Peyer's patch (tissue), 4 donors: ENCODE data around the gene C4A.

ENCODE experiments used
- CTCF ChIP-seq, 6 experiments: fragments of 450-650 bp in 4 of 6; fragments of 200-600 bp in 2 of 6; sonication (generic) in 1 of 6; IDR thresholded peaks; one replicate each; pipeline ENCODE4 v1.5.1; 2017 to 2019; ENCODE audit warnings: antibody characterized with exemption in 6 of 6, mild to moderate bottlenecking in 3 of 6, moderate library complexity in 1 of 6
- POLR2A ChIP-seq, 2 donors: fragments of 450-650 bp; IDR thresholded peaks; one replicate each; pipeline ENCODE4 v1.5.1; 2017; ENCODE audit warnings: antibody characterized with exemption in 2 of 2, mild to moderate bottlenecking in 2 of 2, moderate library complexity in 2 of 2

DNA sequence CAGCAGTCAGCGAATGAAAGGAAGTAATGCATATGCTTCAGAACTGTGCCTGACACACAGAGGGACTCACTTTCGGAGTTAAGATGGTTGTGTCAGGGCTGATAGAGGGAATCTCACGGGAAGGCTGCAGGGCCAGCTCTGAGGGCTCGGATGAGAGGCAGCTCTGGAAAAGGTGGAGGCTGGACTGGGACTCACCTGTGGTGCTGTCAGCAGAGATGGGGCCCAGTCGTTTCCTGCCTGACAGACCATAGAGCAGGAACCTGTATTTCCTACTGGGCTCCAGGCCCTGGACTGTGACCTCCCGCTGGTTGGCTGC, 65.6 kb downstream of the C4A start:
- no peak for TF ChIP-seq CTCF (IDR thresholded peaks at IDR 0.05)
- TF ChIP-seq POLR2A (IDR thresholded peaks at IDR 0.05), result no peak
